Measurements from ENCODE around the gene PPARG. TPM values are rescaled to one million over a fixed set of nuclear protein-coding genes. Genes with fewer than 3 reads are reported as not detected.

The PPARG gene
- total RNA-seq, 2 donors from 2014 or later: 5.4 to 44.2 TPM

DNA sequence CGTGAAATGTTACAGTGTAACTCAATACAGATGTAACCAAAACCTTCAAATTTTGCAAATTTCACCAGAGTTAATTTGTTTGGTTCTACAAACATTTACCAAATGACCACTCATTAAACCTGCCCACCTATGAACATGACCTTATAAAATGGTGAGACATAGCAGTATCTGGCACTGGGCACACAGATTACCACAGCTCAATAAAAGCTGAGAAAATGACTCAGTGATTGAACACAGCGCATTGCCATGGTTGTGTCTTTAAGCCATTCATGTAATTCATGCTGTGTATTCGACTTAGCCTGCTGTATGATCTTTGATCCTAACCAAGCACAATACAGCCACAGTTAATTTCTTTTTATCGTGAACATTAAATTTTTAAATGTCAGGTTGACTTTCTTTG lies 11.3 kb downstream of the PPARG start:
- ATAC-seq (no peak), DNase-seq (no peak)
- TF ChIP-seq POLR2A (IDR thresholded peaks at IDR 0.05): no peak
- TF ChIP-seq, protein P1, sequence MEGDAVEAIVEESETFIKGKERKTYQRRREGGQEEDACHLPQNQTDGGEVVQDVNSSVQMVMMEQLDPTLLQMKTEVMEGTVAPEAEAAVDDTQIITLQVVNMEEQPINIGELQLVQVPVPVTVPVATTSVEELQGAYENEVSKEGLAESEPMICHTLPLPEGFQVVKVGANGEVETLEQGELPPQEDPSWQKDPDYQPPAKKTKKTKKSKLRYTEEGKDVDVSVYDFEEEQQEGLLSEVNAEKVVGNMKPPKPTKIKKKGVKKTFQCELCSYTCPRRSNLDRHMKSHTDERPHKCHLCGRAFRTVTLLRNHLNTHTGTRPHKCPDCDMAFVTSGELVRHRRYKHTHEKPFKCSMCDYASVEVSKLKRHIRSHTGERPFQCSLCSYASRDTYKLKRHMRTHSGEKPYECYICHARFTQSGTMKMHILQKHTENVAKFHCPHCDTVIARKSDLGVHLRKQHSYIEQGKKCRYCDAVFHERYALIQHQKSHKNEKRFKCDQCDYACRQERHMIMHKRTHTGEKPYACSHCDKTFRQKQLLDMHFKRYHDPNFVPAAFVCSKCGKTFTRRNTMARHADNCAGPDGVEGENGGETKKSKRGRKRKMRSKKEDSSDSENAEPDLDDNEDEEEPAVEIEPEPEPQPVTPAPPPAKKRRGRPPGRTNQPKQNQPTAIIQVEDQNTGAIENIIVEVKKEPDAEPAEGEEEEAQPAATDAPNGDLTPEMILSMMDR (IDR thresholded peaks at IDR 0.05): no peak
- Histone ChIP-seq H3K9me3 (no peaks in the 10 kb centered on the region), H3K27ac (no peak overlapping the region), H3K4me1 (no peaks in the 10 kb centered on the region), H3K27me3 (no peaks in the 10 kb centered on the region), H3K4me3 (no peak overlapping the region), H3K36me3 (replicated peaks in 1 of 2; ENCODE audit: insufficient read depth in 1 of 2, low read depth in 2 of 2) (no peaks in the 10 kb centered on the region)
- WGBS, 2 donors: 86 to 90% methylated on average over 4 of the region's 4 CpGs
- intact Hi-C loops (cut with DNase I): no loop called here

- DNase-seq: no peak
- Histone ChIP-seq H3K36me3 (replicated peaks in 1 of 2; ENCODE audit: insufficient read depth in 1 of 2, low read depth in 2 of 2) (no peaks in the 10 kb centered on the region), H3K4me1 (no peaks in the 10 kb centered on the region), H3K9me3 (no peaks in the 10 kb centered on the region), H3K27me3 (no peaks in the 10 kb centered on the region), H3K27ac (no peak overlapping the region), H3K4me3 (no peak overlapping the region)
- TF ChIP-seq, protein P1 (IDR thresholded peaks at IDR 0.05): no peak
- no peak for TF ChIP-seq POLR2A (IDR thresholded peaks at IDR 0.05)
- no peak for ATAC-seq
- intact Hi-C loops (cut with DNase I): no loop called here
- 65 to 72% methylated on average over 2 of the region's 2 CpGs for WGBS, 2 donors
Observed at GRCh38 chr3:12301031-12301430, 12.2 kb downstream of the PPARG start.

- ATAC-seq (no peak), DNase-seq (no peak)
- Histone ChIP-seq H3K9me3 (no peaks in the 10 kb centered on the region), H3K27ac (no peak overlapping the region), H3K27me3 (no peaks in the 10 kb centered on the region), H3K4me3 (no peak overlapping the region), H3K36me3 (replicated peaks in 1 of 2; ENCODE audit: insufficient read depth in 1 of 2, low read depth in 2 of 2) (no peaks in the 10 kb centered on the region), H3K4me1 (no peaks in the 10 kb centered on the region)
- no peak for TF ChIP-seq POLR2A (IDR thresholded peaks at IDR 0.05)
- TF ChIP-seq, protein P1 (IDR thresholded peaks at IDR 0.05): no peak
- intact Hi-C loops (cut with DNase I): no loop called here
- WGBS, 2 donors: 28 to 50% methylated on average over 1 of the region's 1 CpG
Observed at GRCh38 chr3:12301513-12301912, 12.6 kb downstream of the PPARG start.

DNA sequence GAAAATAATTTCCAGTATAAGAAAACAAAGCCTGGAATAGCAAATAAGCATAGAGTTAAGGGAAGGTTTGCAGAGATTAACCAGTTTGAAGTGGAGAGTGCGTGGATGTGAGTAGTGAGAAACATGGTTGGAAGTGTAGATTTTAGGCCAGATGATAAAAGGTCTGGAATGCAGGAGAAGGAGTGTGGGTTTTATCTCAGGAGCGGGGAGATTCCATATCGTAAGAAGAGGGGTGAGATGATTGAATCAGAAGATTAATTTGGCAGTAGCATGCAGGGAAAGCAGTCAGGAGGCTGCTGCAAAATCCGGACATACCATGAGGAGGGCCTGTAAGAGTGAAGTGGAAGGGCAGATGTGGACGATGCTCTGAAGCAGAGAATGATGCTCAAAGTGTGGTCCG lies 13.7 kb downstream of the PPARG start:
- WGBS, 2 donors: 71 to 76% methylated on average over 6 of the region's 6 CpGs
- Histone ChIP-seq H3K4me1 (no peaks in the 10 kb centered on the region), H3K4me3 (no peak overlapping the region), H3K36me3 (replicated peaks in 1 of 2; ENCODE audit: insufficient read depth in 1 of 2, low read depth in 2 of 2) (no peaks in the 10 kb centered on the region), H3K9me3 (no peaks in the 10 kb centered on the region), H3K27me3 (no peaks in the 10 kb centered on the region), H3K27ac (no peak overlapping the region)
- intact Hi-C loops (cut with DNase I): no loop called here
- TF ChIP-seq, protein P1 (IDR thresholded peaks at IDR 0.05): no peak
- TF ChIP-seq POLR2A (IDR thresholded peaks at IDR 0.05): no peak
- ATAC-seq (no peak), DNase-seq (no peak)

- intact Hi-C loops (cut with DNase I): no loop called here
- H3K4me1 ChIP-seq: no peaks in the 10 kb centered on the region
- H3K36me3 ChIP-seq (replicated peaks in 1 of 2; ENCODE audit: insufficient read depth in 1 of 2, low read depth in 2 of 2): no peaks in the 10 kb centered on the region
- H3K9me3 ChIP-seq: no peaks in the 10 kb centered on the region
- no peak for DNase-seq
- H3K27ac ChIP-seq: no peak overlapping the region
- 67 to 79% methylated on average over 2 of the region's 2 CpGs for WGBS, 2 donors
- H3K27me3 ChIP-seq: no peaks in the 10 kb centered on the region
- no peak for ATAC-seq
- TF ChIP-seq, protein P1 (IDR thresholded peaks at IDR 0.05): no peak
- TF ChIP-seq POLR2A (IDR thresholded peaks at IDR 0.05): no peak
- no peak overlapping the region for H3K4me3 ChIP-seq
Observed at GRCh38 chr3:12303534-12303933, 14.7 kb downstream of the PPARG start.

All from body of pancreas (tissue), 4 donors.